HK-2 (cell line): ENCODE data around the gene FOXO1.

Source experiments
- DNase-seq: peaks from one replicate; pipeline ENCODE4 v3.0.0-alpha.2; 2018; ENCODE audit not compliant: unreplicated experiment

Gene FOXO1

GRCh38 chr13:40580566-40581276 is 85.7 kb downstream of the FOXO1 start:
- no peak for DNase-seq

GRCh38 chr13:40579535-40579934 is 86.9 kb downstream of the FOXO1 start:
- no peak for DNase-seq

GRCh38 chr13:40578055-40578454 is 88.4 kb downstream of the FOXO1 start:
- DNase-seq = no peak

DNA sequence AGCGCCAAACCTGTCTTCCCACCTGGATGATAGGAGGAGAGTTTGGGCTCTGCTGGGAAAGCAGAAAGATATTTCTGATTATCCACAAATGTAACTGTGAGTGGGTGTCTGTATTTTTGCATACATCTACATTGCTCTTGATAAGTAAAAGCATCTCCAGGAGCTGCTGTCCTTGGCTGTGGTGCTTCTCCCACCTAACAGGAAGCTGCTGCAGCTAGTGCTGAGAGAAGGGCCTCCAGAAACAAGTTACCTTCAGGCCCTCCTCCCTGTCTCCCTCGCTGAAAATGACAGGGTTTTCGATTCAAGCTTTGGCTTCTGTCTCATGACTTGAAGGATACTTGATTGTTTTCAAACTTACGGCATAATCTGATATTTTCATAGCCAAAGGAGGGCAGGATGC is 90.1 kb downstream of the FOXO1 start:
- no peak for DNase-seq

- no peak for DNase-seq
These were observed 93.5 kb downstream of the FOXO1 start for GRCh38 chr13:40572961-40573360.

- no peak for DNase-seq
These were observed 95.0 kb downstream of the FOXO1 start for GRCh38 chr13:40571338-40571963.

GRCh38 chr13:40570930-40571329 is 95.5 kb downstream of the FOXO1 start:
- no peak for DNase-seq

DNA sequence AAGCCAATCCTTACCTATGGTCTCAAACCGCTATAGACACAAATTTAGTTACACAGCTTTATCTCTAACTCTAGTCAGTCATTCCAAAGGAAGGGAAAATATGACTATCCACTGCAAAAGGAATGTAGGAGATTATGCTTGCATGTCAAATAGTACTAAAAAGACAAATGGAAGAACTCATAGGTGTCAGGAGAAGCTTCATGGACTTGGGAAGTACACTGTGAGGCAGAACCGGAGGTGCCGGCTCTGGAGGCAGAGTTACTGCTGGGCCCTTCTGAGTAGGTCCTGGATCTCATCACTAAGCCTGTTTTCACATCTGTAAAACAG is 97.5 kb downstream of the FOXO1 start:
- no peak for DNase-seq

- no peak for DNase-seq
These were observed 98.0 kb downstream of the FOXO1 start for GRCh38 chr13:40568246-40569023.

GRCh38 chr13:40566811-40567210 is 99.6 kb downstream of the FOXO1 start:
- DNase-seq = no peak

DNA sequence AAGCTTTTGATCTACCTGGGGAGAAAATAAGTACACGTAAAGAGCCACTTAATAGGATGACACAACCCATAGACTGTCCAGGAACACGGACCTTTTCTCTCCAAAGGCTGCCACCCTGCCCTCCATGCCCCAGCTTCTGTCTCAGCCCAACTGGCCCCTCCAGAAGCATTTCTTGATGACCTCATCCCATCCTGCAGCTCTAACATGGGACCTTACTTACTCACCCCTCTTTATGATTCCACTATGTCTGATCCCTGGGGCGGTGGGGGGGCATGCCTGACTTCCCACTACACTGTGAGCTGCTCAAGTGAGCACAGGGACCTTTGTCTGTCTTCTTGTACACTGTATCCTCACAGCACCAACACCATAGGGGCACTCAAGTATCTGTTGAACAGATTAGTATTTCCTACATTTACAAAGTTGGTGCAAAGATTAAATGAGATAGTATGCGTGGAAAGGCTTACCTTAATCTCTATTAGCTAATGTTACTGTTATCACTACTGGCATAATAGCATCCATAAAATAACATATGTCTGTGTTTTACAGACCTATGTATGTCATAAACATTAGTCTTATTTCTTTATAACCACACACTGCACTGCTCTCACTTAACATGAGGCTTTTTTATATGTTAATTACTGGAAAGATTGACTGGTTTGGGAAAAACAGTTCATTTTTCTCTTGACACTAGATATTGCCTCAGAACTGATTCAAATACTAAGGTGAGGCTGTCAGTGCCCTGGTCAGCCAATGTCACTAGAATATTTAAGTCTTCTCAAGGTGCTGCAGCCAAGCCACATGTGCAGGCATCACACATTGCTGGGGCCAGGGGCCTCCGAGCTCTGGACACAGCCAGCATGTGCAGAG is 100.9 kb downstream of the FOXO1 start:
- no peak for DNase-seq

DNA sequence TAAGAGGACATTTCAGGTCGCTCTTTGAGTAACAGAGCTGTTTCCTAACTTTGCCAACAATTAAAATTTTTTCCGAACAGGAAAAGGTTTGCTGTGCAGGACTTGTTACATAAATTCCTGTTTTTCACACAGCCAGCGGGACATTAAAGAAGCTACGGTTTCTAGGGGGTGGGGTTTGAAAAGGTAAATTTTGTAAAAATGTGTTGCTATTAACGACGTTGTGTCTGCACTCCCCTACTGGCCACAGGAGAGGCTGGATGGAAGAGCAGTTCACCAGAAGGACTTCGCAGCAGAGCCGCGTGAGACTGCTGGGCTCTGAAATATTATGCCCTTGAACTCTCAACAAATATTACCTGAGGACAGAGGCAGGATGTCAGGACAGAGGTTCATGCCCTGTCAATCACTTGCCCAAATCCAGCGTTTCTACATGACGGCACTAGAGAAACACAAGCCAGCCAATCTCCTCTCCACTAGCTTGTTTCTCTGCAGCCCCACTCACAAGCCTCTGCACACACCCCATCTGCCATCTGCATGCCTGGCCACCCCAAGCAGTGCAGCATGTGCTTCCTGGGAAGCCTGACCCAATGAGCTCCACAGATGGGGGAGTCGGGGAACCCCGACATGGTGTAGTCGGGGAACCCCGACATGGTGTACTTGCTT is 102.0 kb downstream of the FOXO1 start:
- no peak for DNase-seq

DNA sequence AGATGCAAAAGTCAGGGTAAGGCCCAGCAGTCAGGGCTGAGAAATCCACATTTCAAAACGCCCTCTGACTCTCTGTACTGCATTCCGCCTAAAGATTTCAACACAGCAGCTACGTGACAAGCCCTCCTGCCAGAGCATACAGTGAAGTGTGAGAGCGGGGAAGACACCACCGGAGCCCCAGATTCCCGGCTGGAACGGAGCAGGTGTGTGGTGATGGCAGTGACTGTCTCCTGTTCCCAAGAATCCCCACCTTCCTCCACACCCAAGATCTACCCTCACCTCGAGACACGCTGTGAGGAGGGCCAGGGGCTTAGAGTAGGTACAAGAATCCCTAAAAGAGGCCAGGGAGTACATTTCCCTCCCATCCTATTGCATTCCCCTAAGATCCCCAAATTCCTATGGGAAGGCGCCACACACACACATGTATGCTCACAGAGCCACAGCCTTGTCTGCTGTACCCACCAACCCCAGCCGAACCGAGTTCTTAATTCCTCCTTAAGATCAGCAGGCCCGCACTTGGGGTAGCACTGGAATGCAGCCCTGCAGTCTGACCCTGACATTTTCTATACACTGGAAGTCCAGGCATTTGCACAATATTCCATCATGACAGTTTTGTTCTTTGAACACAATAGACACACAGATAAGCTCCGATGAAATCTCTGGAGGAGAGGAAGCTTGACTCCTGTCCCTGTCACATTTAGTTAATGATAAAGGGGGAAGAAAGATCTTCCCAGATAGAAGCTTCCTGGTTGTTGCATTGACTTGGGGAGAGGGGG is 102.9 kb downstream of the FOXO1 start:
- no peak for DNase-seq

- DNase-seq = peak; percentile 47
These were observed 103.5 kb downstream of the FOXO1 start for GRCh38 chr13:40562975-40563349.

GRCh38 chr13:40559915-40560314 is 106.5 kb downstream of the FOXO1 start:
- no peak for DNase-seq

GRCh38 chr13:40558656-40559055 is 107.8 kb downstream of the FOXO1 start:
- DNase-seq = no peak

DNA sequence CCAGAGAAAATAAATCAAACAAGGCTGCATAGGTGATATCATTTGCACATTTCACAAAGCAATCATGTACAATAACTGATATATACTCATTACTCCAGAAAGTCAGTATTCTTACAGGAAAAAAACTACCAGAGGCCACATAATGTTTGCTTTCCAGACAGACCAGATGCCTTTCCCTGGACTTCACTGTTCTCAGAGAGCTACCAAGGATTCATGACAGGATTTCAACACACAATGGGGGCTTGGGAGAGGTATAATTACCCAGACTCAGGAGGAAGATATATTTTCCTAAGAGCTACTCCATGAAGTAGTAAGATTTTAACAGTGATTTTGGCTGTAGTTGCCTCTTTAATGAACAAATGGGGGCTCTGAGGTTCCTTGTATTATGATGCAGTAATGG is 110.0 kb downstream of the FOXO1 start:
- DNase-seq = no peak

DNA sequence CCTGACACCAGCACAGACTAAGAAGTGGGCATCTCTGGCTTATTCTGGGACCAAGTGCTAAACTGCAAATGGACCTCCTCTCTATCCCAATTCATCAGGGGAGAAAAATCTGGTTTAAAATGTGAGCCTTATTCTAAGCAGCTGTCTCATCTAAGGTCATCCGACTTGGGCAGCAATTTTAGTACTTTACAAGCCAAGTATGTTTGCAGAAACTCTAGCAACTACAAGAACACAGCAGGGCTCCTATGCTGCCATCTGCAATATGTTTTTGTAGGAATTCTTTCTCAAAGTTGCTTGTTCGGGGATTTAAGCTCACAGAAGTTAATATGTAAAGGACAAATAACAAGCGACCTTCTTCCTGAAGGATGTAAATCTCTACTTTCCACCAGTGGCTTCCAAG is 113.1 kb downstream of the FOXO1 start:
- no peak for DNase-seq

DNA sequence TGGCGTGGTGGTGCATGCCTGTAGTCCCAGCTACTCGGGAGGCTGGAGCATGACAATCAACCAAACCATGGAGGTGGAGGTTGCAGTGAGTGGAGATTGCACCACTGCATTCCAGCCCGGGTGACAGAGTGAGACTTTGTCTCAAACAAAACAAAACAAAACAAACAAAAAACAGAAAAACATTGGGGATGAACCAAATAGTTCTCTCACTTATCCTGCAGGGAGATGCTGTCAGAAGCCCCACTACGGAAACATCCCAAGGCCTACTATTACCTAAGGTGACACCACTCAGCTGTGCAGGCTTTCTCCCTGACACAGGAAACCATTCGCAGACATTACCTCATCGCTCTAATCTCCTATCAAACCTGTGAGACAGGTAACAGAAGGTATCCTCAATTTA is 113.5 kb downstream of the FOXO1 start:
- DNase-seq = no peak

DNA sequence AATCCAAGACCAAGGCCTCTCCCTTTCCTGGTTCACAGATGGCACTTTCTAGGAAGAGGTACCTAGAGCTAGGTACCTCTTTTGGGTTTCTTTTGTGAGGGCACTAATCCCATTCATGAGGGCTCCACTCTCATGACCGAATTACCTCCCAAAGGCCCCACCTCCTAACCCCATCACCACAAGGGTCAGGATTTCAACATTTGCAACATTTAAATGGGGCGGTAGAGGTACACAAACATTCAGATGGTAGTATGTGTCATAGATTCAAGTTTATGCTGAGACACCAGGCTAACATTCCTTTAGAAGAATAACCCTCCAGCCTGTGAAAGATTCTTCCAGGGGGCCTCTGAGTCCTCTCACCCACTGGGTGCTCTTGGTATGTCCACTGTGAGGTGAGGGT is 116.3 kb downstream of the FOXO1 start:
- no peak for DNase-seq
